Measurements from ENCODE around the gene CYP4V2.
"Not testable (repeated sequence)": the region's sequence is repeated elsewhere in the genome, so short reads cannot be mapped to it uniquely, and the experiment has no call there.

Gene CYP4V2

DNA sequence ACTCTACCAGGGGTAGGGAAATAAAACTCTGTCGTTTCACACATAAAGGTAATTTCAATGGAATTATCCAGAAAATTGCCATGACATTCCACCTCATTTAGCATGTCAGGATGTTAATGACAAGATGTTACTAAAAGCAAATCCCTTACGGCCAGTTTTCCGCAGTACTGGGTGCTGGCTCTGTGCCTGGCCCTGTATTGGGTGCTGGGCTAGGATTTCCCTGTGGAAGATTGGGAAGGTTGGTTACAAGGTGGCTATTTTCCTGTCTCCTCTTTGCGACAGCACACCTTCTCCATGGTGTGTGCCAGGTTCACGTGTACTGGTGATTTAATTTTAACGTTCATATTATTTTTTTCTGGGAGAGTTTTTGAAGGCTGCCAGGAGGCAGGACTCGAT lies 49.1 kb downstream of the CYP4V2 start:
- H3K27me3 Mint-ChIP-seq = no peaks in the 10 kb centered on the region
- no peaks in the 10 kb centered on the region for H3K9me3 Mint-ChIP-seq
- no peaks in the 10 kb centered on the region for H3K4me1 Mint-ChIP-seq (ENCODE audit: low read depth)
- no peak overlapping the region for H3K4me3 Mint-ChIP-seq
- peaks cover 3% of the 10 kb centered on the region for H3K36me3 Mint-ChIP-seq (ENCODE audit: low read depth)
- no peak overlapping the region for H3K27ac Mint-ChIP-seq

DNA sequence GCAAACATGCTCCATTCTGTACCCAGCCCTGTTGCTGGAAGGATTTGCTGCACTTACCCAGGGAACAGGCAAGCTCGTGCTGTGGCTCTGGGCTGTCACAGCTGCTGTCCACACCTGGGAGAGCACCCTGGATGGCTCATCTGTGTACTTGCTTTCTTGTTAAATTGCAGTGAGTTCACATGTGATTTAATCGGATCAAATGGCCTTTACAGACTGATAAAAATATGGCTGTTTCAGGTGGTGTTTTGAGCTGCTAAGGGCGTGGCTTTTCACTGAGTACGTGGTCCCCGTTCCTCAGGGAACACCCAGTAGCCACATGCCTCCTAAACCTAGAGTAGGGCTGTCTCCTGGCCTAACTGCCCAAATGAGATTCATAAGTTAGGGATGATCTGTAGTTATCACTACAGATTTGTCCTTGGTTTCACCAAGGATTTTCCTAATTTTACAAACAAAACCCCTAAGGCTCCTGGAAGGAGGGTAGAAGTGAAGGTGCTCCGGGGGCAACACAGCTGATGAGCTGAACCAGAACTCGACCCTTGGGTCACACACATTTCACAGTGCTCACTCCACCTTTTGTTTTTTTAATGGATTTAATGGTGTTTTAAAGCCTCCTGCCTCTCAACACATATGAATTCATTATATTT lies 49.6 kb downstream of the CYP4V2 start:
- Mint-ChIP-seq H3K9me3 (peaks cover 3% of the 10 kb centered on the region), H3K27me3 (no peaks in the 10 kb centered on the region), H3K4me3 (no peak overlapping the region), H3K36me3 (ENCODE audit: low read depth) (peaks cover 3% of the 10 kb centered on the region), H3K27ac (no peak overlapping the region), H3K4me1 (ENCODE audit: low read depth) (no peaks in the 10 kb centered on the region)

DNA sequence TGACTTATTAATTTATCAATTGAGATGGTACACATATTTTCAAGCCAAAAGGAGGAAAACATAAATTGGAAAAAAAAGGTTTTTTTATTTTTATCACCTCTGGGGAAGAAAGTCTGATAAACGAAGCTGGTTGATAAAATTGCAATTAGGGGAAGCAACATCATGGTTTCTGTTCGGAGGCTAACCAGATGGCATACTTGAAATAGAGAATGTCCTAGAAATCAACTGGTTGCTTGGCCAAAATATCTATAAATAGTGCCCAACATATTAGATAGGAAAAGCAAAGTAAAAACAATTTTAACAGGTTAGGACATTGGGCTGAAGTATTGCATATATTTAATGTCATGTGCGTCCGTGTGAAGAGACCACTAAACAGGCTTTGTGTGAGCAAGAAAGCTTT lies 50.2 kb downstream of the CYP4V2 start:
- Mint-ChIP-seq H3K9me3 (peaks cover 7% of the 10 kb centered on the region), H3K27me3 (no peaks in the 10 kb centered on the region), H3K36me3 (ENCODE audit: low read depth) (peaks cover 3% of the 10 kb centered on the region), H3K4me1 (ENCODE audit: low read depth) (no peaks in the 10 kb centered on the region), H3K27ac (no peak overlapping the region), H3K4me3 (no peak overlapping the region)

DNA sequence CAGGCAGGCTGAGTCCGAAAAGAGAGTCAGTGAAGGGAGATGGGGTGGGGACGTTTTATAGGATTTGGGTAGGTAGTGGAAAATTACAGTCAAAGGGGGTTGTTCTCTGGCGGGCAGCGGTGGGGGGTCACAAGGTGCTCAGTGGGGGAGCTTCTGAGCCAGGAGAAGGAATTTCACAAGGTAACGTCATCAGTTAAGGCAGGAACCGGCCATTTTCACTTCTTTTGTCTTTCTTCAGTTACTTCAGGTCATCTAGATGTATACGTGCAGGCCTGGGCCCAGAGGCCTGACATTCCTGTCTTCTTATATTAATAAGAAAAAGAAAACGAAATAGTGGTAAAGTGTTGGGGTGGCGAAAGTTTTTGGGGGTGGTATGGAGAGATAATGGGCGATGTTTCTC lies 50.7 kb downstream of the CYP4V2 start:
- not testable (repeated sequence) for H3K4me3 Mint-ChIP-seq; H3K4me1 Mint-ChIP-seq (ENCODE audit: low read depth); H3K9me3 Mint-ChIP-seq; H3K27ac Mint-ChIP-seq; H3K27me3 Mint-ChIP-seq; H3K36me3 Mint-ChIP-seq (ENCODE audit: low read depth)

DNA sequence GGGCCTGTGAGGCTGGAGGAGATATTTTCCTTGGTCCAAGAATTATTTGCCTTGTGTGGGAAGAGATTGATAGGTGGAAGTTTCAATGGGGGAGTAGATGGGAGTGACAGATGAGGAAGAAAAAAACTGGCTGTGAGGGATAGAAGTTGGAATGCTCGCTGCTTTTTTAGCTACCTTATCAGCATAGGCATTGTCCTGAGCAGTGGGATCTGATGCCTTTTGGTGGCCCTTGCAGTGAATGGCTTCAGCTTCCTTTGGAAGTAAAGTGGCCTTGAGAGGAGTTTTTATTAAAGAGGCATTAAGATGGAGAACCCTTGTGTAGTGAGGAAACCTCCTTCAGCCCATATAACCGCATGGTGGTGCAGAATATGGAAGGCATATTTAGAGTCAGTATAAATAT lies 52.0 kb downstream of the CYP4V2 start:
- Mint-ChIP-seq H3K27ac (no peak overlapping the region), H3K4me1 (ENCODE audit: low read depth) (no peaks in the 10 kb centered on the region), H3K27me3 (no peaks in the 10 kb centered on the region), H3K36me3 (ENCODE audit: low read depth) (no peaks in the 10 kb centered on the region), H3K4me3 (no peak overlapping the region), H3K9me3 (peaks cover 7% of the 10 kb centered on the region)

DNA sequence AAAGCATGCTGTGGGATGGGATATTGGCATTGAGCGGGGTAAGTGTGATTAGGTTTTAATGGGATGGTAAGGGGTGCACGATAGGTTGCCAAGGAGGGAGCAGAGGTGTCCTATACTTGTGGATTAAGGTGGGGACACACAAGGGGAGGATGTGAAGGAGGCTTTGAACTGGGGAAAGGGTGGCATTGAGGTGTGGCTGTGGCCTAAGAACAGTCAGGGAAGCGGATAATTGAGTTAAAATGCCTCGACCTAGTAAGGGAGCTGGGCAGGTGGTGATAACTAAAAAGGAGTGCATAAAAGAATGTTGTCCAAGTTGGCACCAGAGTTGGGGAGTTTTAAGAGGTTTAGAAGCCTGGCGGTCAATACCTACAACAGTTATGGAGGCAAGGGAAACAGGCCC lies 53.5 kb downstream of the CYP4V2 start:
- Mint-ChIP-seq H3K36me3 (ENCODE audit: low read depth) (no peaks in the 10 kb centered on the region), H3K27me3 (no peaks in the 10 kb centered on the region), H3K9me3 (peaks cover 7% of the 10 kb centered on the region), H3K4me1 (ENCODE audit: low read depth) (no peaks in the 10 kb centered on the region), H3K4me3 (no peak overlapping the region), H3K27ac (no peak overlapping the region)

DNA sequence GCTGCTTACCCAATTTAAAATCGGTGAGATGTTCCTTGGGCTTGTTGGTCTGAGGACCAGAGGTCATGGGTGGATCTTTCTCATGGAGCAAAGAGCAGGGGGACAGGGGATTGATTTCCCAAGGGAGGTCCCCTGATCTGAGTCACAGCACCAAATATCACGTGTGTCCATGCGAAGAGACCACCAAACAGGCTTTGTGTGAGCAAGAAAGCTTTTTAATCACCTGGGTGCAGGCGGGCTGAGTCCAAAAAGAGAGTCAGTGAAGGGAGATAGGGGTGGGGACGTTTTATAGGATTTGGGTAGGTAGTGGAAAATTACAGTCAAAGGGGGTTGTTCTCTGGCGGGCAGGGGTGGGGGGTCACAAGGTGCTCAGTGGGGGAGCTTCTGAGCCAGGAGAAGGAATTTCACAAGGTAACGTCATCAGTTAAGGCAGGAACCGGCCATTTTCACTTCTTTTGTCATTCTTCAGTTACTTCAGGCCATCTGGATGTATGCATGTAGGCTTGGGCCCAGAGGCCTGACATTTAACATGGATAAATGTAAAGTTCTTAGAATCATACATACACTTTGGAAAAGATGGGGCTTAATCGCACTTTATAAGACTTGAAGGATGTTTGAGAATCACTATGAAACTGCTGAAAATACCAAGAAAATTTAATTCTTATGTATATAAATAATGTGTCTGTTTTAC lies 55.8 kb downstream of the CYP4V2 start:
- not testable (repeated sequence) for H3K27ac Mint-ChIP-seq; H3K4me1 Mint-ChIP-seq (ENCODE audit: low read depth); H3K4me3 Mint-ChIP-seq; H3K9me3 Mint-ChIP-seq; H3K27me3 Mint-ChIP-seq
- H3K36me3 Mint-ChIP-seq (ENCODE audit: low read depth) = peaks cover 11% of the 10 kb centered on the region

DNA sequence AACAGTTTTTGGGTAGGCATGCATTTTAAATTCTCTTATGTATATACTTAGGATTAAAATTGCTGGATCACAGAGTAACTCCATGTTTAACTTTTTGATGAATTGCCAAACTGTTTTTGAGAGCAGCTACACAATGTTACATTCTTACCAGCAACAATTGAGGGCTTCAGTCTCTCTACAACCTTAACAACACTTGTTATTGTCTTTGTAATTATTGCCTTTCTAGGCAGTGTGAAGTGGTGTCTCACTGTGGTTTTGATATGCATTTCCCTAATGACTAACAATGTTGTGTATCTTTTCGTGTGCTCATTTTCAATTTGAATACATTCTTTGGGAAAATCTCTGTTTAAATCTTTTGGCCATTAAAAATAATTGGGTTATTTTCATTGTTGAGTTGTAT lies 57.3 kb downstream of the CYP4V2 start:
- no peaks in the 10 kb centered on the region for H3K4me1 Mint-ChIP-seq (ENCODE audit: low read depth)
- H3K9me3 Mint-ChIP-seq = peaks cover 7% of the 10 kb centered on the region
- no peak overlapping the region for H3K27ac Mint-ChIP-seq
- no peak overlapping the region for H3K4me3 Mint-ChIP-seq
- no peaks in the 10 kb centered on the region for H3K27me3 Mint-ChIP-seq
- H3K36me3 Mint-ChIP-seq (ENCODE audit: low read depth) = peaks cover 12% of the 10 kb centered on the region

DNA sequence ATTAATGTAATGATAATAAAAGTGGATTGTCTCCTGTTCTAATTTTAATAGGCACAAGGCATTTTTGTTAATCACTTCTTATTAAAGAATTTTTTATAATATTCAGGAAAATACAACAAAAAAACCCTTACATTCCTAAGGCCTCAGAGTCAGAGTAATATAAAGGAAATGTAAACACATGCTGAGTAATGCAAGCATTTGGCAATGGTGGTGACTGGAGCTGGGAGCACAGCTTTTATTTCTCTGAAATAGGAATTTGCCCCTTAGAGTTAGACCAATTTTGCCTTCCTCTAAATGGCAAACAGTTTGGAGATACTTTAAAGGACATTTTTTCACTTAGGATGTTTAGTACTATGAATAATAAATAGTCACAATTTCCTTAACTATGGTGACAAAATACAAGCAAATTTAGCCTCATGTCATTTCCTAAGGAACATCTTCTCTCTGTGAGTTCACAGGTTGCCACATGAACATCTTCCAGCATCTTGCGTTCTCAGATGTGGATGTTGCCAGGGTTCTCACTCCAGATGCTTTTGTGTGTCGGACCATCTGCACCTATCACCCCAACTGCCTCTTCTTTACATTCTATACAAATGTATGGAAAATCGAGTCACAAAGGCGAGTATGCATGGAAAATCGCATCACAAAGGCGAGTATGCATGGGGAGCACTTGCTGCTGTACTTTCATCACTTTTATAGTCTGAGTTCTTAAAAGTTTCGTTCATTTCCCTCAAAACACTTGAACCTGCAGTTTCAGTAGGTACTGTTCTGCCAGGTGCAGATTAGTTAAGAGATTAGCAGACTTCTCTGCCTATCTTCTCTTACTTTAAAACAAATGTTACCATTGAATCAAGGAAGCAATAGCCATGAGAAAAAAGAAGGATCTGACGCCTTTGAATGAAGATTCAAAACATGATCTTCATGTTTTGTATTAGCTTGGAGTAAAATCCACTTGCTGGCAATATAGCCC lies 58.7 kb downstream of the CYP4V2 start:
- Mint-ChIP-seq H3K36me3 (ENCODE audit: low read depth) (peaks cover 12% of the 10 kb centered on the region), H3K4me3 (no peak overlapping the region), H3K9me3 (peaks cover 7% of the 10 kb centered on the region), H3K4me1 (ENCODE audit: low read depth) (no peaks in the 10 kb centered on the region), H3K27me3 (no peaks in the 10 kb centered on the region), H3K27ac (no peak overlapping the region)

DNA sequence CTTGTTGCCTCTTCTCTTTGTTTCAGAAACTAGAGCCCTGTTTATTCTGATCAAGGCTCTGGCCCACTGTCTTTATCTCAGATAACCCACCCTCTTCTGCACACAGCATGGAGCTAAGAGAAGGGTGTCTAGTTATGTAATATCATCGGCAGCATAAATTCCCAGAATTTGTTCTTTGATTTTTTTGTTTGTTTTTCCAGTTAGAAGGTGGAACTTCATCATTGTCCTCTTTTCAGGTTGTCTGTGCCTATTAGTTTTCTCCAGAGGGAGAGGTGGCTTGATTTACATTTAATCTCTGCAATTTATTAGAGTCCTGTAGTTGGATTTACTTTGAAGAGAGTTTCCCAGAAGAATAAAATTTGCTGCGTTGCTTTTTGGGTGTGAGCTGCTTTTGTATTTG lies 59.4 kb downstream of the CYP4V2 start:
- H3K4me3 Mint-ChIP-seq = no peak overlapping the region
- no peaks in the 10 kb centered on the region for H3K4me1 Mint-ChIP-seq (ENCODE audit: low read depth)
- no peak overlapping the region for H3K27ac Mint-ChIP-seq
- peaks cover 12% of the 10 kb centered on the region for H3K36me3 Mint-ChIP-seq (ENCODE audit: low read depth)
- H3K27me3 Mint-ChIP-seq = no peaks in the 10 kb centered on the region
- H3K9me3 Mint-ChIP-seq = peaks cover 7% of the 10 kb centered on the region

DNA sequence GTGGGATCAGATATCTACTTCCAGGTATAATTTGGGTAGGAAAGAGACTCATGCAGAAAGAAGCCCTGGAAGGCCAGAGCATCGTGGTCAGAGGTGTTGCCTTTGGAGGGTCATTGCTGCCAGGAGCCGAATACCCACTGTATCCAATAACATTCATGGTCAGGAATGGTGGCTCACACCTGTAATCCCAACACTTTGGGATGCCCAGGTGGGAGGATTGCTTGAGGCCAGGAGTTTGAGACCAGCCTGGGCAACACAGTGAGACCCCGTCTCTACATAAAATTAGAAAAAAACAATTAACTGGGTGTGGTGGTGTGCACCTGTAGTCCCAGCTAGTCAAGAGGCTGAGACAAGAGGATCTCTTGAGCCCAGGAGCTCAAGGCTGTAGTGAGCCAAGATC lies 63.8 kb downstream of the CYP4V2 start:
- Mint-ChIP-seq H3K27me3 (no peaks in the 10 kb centered on the region), H3K27ac (no peak overlapping the region), H3K9me3 (no peaks in the 10 kb centered on the region), H3K4me3 (no peak overlapping the region), H3K36me3 (ENCODE audit: low read depth) (peaks cover 12% of the 10 kb centered on the region), H3K4me1 (ENCODE audit: low read depth) (no peaks in the 10 kb centered on the region)

DNA sequence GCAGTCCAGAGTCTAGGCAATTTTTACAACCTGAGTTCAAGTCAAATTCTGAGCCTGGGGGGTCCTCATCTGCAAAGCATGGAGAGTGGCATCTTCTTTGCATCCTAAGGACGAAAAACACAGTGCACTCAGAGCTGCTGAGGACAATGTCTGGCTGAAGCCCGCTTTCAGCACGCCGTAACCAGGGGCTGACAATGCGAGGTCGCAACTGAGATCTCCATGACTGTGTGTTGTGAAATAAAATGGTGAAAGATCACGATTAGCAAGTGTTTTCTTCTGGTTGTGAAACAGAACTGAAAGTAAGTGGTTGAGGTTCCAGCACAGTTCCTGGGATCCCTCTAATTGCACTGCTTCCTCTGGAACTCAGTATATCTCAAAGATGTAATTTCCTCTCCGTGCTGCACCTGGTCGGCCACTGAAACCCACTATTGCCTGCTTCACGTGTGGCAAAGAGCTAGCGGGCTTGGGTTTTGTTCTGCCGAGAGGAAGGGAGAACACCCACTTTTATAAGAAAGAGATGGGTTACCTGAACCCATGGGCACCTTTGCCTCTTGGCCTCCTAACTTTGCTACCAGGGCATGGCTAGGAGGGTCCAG lies 66.9 kb downstream of the CYP4V2 start:
- no peak overlapping the region for H3K27ac Mint-ChIP-seq

DNA sequence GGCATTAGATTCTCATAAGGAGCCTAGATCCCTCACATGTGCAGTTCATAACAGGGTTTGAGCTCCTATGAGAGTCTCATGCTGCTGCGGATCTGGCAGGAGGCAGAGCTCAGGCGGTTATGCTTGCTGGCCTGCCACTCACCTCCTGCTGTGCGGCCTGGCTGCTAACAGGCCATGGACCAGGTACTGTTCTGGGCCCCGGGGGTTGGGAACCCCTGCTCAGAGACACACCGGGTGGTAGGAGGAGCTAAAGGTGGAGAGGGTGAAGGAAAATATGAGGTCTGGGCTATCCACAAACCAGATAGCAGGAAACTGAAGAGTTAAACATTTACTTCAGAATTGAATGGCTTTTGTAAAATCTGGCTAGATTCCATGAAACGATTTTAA lies 68.7 kb downstream of the CYP4V2 start:
- Mint-ChIP-seq H3K4me1 (ENCODE audit: low read depth) (no peaks in the 10 kb centered on the region), H3K9me3 (no peaks in the 10 kb centered on the region), H3K4me3 (no peak overlapping the region), H3K36me3 (ENCODE audit: low read depth) (no peaks in the 10 kb centered on the region), H3K27ac (no peak overlapping the region), H3K27me3 (peaks cover 8% of the 10 kb centered on the region)

More for the DNA sequence above, 66.9 kb downstream of the CYP4V2 start:
- Mint-ChIP-seq H3K9me3 (no peaks in the 10 kb centered on the region), H3K36me3 (ENCODE audit: low read depth) (no peaks in the 10 kb centered on the region), H3K27me3 (no peaks in the 10 kb centered on the region), H3K4me1 (ENCODE audit: low read depth) (no peaks in the 10 kb centered on the region), H3K4me3 (no peak overlapping the region)
